GM12878 (cell line): ENCODE results near the gene IRF2.

Experiments
- CBX3 ChIP-seq: fragments of 200-600 bp; sonication (generic); IDR thresholded peaks from 2 replicates; pipeline ENCODE4 v1.6.1; 2016; ENCODE audit warnings: low read depth, borderline replicate concordance
- CEBPB ChIP-seq, 2 experiments: fragments of 150-350 bp in 1 of 2; IDR thresholded peaks; 2 replicates each; pipeline ENCODE4 v1.6.1; 2012 to 2014; ENCODE audit warnings: low read depth in 2 of 2, low read length in 2 of 2, borderline replicate concordance in 1 of 2, inconsistent platforms in 1 of 2
- CHD1 ChIP-seq: IDR thresholded peaks from 2 replicates; pipeline ENCODE4 v1.6.1; 2012; ENCODE audit warnings: low read depth, low read length, improper control_type of control experiment
- CTCF ChIP-seq, 3 experiments: IDR thresholded peaks in 2 of 3; conservative IDR thresholded peaks in 1 of 3; 2 replicates each; pipeline ENCODE4 v1.5.1; 2011; ENCODE audit warnings: low read depth in 3 of 3, low read length in 3 of 3, mild to moderate bottlenecking in 3 of 3, control low read depth in 2 of 3, moderate library complexity in 2 of 3, inconsistent platforms in 1 of 3, mixed read lengths in 1 of 3; ENCODE audit not compliant: control insufficient read depth in 2 of 3, insufficient read depth in 1 of 3; ENCODE audit errors: extremely low read depth in 1 of 3
- EP300 ChIP-seq, 2 experiments: fragments of 150-350 bp in 1 of 2; IDR thresholded peaks; 2 replicates each; pipeline ENCODE4 v1.6.1; 2011 to 2012; ENCODE audit warnings: low read depth in 2 of 2, low read length in 2 of 2, borderline replicate concordance in 1 of 2, improper control_type of control experiment in 1 of 2, inconsistent platforms in 1 of 2; ENCODE audit not compliant: control insufficient read depth in 1 of 2
- GABPA ChIP-seq: IDR thresholded peaks from 2 replicates; pipeline ENCODE4 v1.6.1; 2014; ENCODE audit warnings: antibody characterized with exemption, low read depth, mild to moderate bottlenecking, inconsistent platforms
- NFYB ChIP-seq: IDR thresholded peaks from 2 replicates; pipeline ENCODE4 v1.6.1; 2011; ENCODE audit warnings: low read depth, mild to moderate bottlenecking, low read length, improper control_type of control experiment, moderate library complexity; ENCODE audit not compliant: insufficient read depth
- REST ChIP-seq: IDR thresholded peaks from 2 replicates; pipeline ENCODE4 v1.6.1; 2012; ENCODE audit warnings: mild to moderate bottlenecking, low read depth, low read length
- SRF ChIP-seq, 2 experiments: IDR thresholded peaks; 2 replicates each; pipeline ENCODE4 v1.6.1; 2011; ENCODE audit warnings: low read depth in 2 of 2, low read length in 2 of 2, mild to moderate bottlenecking in 1 of 2, moderate library complexity in 1 of 2
- TAF1 ChIP-seq: IDR thresholded peaks from 2 replicates; pipeline ENCODE4 v1.6.1; 2011; ENCODE audit warnings: mild to moderate bottlenecking, low read depth, low read length, borderline replicate concordance

GRCh38 chr4:184423003-184423686 lies 51.2 kb downstream of the IRF2 start:
- TF ChIP-seq CHD1 (no peak), NFYB (no peak), GABPA (no peak), REST (no peak), TAF1 (no peak), SRF (IDR thresholded peaks at IDR 0.05; ENCODE audit: low read depth in 2 of 2, low read length in 2 of 2) (no peak), CTCF (IDR thresholded peaks at IDR 0.05 in 2 of 3, conservative IDR thresholded peaks at IDR 0.05 in 1 of 3; ENCODE audit: control insufficient read depth in 2 of 3, extremely low read depth in 1 of 3, insufficient read depth in 1 of 3, low read depth in 3 of 3, low read length in 3 of 3) (no peak), EP300 (IDR thresholded peaks at IDR 0.05; ENCODE audit: borderline replicate concordance in 1 of 2, control insufficient read depth in 1 of 2, low read depth in 2 of 2, low read length in 2 of 2) (no peak), CEBPB (IDR thresholded peaks at IDR 0.05; ENCODE audit: borderline replicate concordance in 1 of 2, low read depth in 2 of 2, low read length in 2 of 2) (no peak), CBX3 (no peak)
